Neural crest cell (in vitro differentiated cells): Measurements from ENCODE around the gene PRRC2B. TPM values are rescaled to one million over a fixed set of nuclear protein-coding genes. Genes with fewer than 3 reads are reported as not detected.
A peak's percentile ranks its signal among the peaks of the same experiment; 100 is the strongest.

Experiments
- DNase-seq: peaks from one replicate; pipeline ENCODE4 v3.0.0; 2021; ENCODE audit warnings: low read depth, mixed read lengths, low spot score
- H3K27ac Mint-ChIP-seq: one replicate; pipeline ENCODE4 v1.8.0; 2021; ENCODE audit warnings: mild to moderate bottlenecking, mixed read lengths; ENCODE audit not compliant: unreplicated experiment
- H3K27me3 Mint-ChIP-seq: 2 replicates; pipeline ENCODE4 v1.8.0; 2021; ENCODE audit warnings: low read depth, mild to moderate bottlenecking, mixed read lengths
- H3K36me3 Mint-ChIP-seq: 2 replicates; pipeline ENCODE4 v1.8.0; 2021; ENCODE audit warnings: low read depth, mild to moderate bottlenecking, mixed read lengths
- H3K4me1 Mint-ChIP-seq: 2 replicates; pipeline ENCODE4 v1.8.0; 2021; ENCODE audit warnings: mixed read lengths
- H3K4me3 Mint-ChIP-seq: one replicate; pipeline ENCODE4 v1.8.0; 2021; ENCODE audit warnings: mild to moderate bottlenecking, mixed read lengths
- H3K9me3 Mint-ChIP-seq: 2 replicates; pipeline ENCODE4 v1.8.0; 2021; ENCODE audit warnings: mixed read lengths
- CTCF ChIP-seq: fragments of 200-600 bp; sonication (generic); conservative IDR thresholded peaks from 2 replicates; pipeline ENCODE4 v1.5.0; 2021; ENCODE audit warnings: antibody characterized with exemption, mild to moderate bottlenecking
- total RNA-seq: library from RNA; stranded (reverse); gene quantifications from 2 replicates; pipeline ENCODE4 v1.2.1, GENCODE V29; 2021

PRRC2B gene
- total RNA-seq, 1 donor from 2014 or later, result 349 TPM

- Mint-ChIP-seq H3K27ac (peak overlapping the region; percentile 37), H3K4me1 (peaks cover 53% of the 10 kb centered on the region), H3K36me3 (peaks cover 10% of the 10 kb centered on the region), H3K4me3 (peak overlapping the region; percentile 43), H3K27me3 (no peaks in the 10 kb centered on the region), H3K9me3 (no peaks in the 10 kb centered on the region)
- no peak for TF ChIP-seq CTCF
- DNase-seq, result no peak
Measured at GRCh38 chr9:131423171-131423581, 29.3 kb downstream of the PRRC2B start.

GRCh38 chr9:131426545-131426944, 32.7 kb downstream of the PRRC2B start:
- no peak for DNase-seq
- Mint-ChIP-seq H3K27me3 (no peaks in the 10 kb centered on the region), H3K27ac (no peak overlapping the region), H3K4me1 (peaks cover 33% of the 10 kb centered on the region), H3K4me3 (no peak overlapping the region), H3K36me3 (peaks cover 14% of the 10 kb centered on the region), H3K9me3 (no peaks in the 10 kb centered on the region)
- TF ChIP-seq CTCF, result no peak

GRCh38 chr9:131429121-131430012, 35.5 kb downstream of the PRRC2B start:
- H3K27ac Mint-ChIP-seq, result no peak overlapping the region
- no peak for DNase-seq
- peaks cover 26% of the 10 kb centered on the region for H3K4me1 Mint-ChIP-seq
- peak overlapping the region; percentile 31 for H3K4me3 Mint-ChIP-seq
- no peaks in the 10 kb centered on the region for H3K27me3 Mint-ChIP-seq
- peaks cover 23% of the 10 kb centered on the region for H3K36me3 Mint-ChIP-seq
- no peaks in the 10 kb centered on the region for H3K9me3 Mint-ChIP-seq
- no peak for TF ChIP-seq CTCF

GRCh38 chr9:131432050-131432449, 38.2 kb downstream of the PRRC2B start:
- Mint-ChIP-seq H3K4me3 (no peak overlapping the region), H3K4me1 (peaks cover 43% of the 10 kb centered on the region), H3K9me3 (no peaks in the 10 kb centered on the region), H3K36me3 (peaks cover 24% of the 10 kb centered on the region), H3K27ac (peak overlapping the region; percentile 27), H3K27me3 (no peaks in the 10 kb centered on the region)
- DNase-seq, result no peak
- no peak for TF ChIP-seq CTCF

- DNase-seq, result no peak
- no peaks in the 10 kb centered on the region for H3K27me3 Mint-ChIP-seq
- no peaks in the 10 kb centered on the region for H3K9me3 Mint-ChIP-seq
- TF ChIP-seq CTCF, result no peak
- no peak overlapping the region for H3K27ac Mint-ChIP-seq
- peak overlapping the region; percentile 42 for H3K4me3 Mint-ChIP-seq
- H3K36me3 Mint-ChIP-seq, result peaks cover 24% of the 10 kb centered on the region
- peaks cover 44% of the 10 kb centered on the region for H3K4me1 Mint-ChIP-seq
Measured at GRCh38 chr9:131432597-131433301, 38.9 kb downstream of the PRRC2B start.
